ENCODE measurements around the gene TMEM39A. TPM values are rescaled to one million over a fixed set of nuclear protein-coding genes. Genes with fewer than 3 reads are reported as not detected.

The TMEM39A gene, protein sequence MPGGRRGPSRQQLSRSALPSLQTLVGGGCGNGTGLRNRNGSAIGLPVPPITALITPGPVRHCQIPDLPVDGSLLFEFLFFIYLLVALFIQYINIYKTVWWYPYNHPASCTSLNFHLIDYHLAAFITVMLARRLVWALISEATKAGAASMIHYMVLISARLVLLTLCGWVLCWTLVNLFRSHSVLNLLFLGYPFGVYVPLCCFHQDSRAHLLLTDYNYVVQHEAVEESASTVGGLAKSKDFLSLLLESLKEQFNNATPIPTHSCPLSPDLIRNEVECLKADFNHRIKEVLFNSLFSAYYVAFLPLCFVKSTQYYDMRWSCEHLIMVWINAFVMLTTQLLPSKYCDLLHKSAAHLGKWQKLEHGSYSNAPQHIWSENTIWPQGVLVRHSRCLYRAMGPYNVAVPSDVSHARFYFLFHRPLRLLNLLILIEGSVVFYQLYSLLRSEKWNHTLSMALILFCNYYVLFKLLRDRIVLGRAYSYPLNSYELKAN
- 35.9 and 50.5 TPM in 2 replicates for total RNA-seq

DNA sequence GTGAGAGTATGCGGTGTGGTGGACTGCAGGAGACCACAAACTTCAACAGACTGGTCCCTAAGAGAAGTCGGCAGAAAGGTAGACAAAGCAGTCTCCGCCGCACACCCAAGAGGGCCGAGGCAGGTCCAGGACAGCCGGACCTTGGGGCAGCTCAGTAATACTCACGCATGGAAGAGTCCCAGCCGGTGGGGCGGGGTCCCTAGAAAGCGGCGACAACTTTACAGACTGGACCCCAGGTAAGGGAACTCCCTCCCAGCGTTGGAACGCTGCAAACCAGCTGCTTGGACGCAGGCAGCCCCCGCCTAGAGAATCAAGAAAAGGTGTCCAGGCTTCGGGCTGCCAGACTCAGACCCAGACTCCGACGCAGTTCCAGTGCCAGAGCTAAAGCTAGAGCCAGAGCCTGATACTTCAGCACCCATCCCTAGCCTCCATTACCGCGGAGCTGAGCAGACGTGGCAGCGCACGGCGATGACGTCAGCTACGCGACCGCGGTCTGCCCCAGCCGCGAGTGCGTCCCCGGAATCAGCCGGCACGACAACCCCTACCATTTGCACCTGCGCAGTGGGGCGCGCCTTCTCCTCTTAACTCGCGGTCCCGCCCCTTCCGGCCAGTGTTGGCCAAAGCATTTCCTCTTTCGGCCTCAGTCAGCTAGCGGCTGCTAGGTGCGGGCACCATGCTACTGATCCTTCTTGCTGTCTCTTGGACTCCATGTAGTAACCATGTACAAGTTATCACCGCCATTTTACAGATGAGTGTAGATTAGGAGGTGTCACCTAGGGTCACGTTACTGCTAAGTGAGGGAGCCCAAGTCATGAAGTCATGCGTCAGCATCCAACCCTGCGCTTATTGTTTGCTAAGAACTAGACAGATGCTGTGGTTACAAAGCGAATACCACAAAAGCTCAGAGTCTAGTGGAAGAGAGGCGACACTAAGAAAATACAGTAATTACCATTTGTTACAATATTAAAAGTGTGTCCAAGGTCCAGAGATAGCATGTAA is at the start of gene TMEM39A:
TSS of gene TMEM39A (minus strand) at position 445 of the 999 bp plus-strand sequence. CDS start 1,541 bp downstream, outside the sequence.

DNA sequence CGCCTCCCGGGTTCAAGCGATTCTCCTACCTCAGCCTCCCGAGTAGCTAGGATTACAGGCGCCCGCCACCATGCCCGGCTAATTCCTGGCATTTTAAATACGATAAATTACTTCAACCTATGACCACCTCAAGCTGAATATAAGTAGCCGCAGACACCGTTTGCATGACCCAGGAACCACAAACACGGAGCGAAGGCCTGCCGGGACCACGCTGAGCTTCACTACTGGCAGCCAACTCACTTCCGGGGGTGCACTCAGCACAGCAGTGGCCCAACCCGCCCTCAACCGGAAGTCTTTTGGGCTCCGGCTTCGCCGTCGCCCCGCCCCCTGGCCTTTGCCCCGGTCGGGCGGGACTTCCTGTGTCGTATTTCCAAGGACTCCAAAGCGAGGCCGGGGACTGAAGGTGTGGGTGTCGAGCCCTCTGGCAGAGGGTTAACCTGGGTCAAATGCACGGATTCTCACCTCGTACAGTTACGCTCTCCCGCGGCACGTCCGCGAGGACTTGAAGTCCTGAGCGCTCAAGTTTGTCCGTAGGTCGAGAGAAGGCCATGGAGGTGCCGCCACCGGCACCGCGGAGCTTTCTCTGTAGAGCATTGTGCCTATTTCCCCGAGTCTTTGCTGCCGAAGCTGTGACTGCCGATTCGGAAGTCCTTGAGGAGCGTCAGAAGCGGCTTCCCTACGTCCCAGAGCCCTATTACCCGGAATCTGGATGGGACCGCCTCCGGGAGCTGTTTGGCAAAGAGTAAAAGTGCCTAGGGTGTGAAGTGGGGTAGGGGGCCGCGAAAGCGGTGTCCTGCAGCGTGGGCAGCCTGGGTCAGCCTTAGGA is 35.0 kb upstream of the TMEM39A start, which contains the start of gene TIMMDC1:
TSS of gene TIMMDC1 (plus strand) at position 362 of the 826 bp plus-strand sequence. CDS start at position 549, 187 bp downstream.

Other genes starting within 250 kb of the TMEM39A start
- gene B4GALT4, start 222.7 kb downstream of the TMEM39A start, total RNA-seq, result 17.7 and 31.4 TPM in 2 replicates
- gene ARHGAP31, start 169.2 kb downstream of the TMEM39A start, total RNA-seq, result 10.9 and 11.6 TPM in 2 replicates
- gene POGLUT1, start 5.3 kb upstream of the TMEM39A start, total RNA-seq, result 11.2 and 13.1 TPM in 2 replicates
- gene TIMMDC1, start 34.9 kb upstream of the TMEM39A start, total RNA-seq, result 46.9 and 47.5 TPM in 2 replicates
- gene CD80, start 96.0 kb upstream of the TMEM39A start, total RNA-seq, result under 0.01 TPM in 1 of 2 replicates, not detected in the other
- gene ADPRH, start 115.9 kb upstream of the TMEM39A start, total RNA-seq, result 0.34 and 2.0 TPM in 2 replicates
- not detected in 2 replicates for gene PLA1A, start 134.3 kb upstream of the TMEM39A start, total RNA-seq
- 0.09 and 0.12 TPM in 2 replicates for gene POPDC2, start 197.0 kb upstream of the TMEM39A start, total RNA-seq
- gene COX17, start 213.8 kb upstream of the TMEM39A start, total RNA-seq, result 4.3 and 11.7 TPM in 2 replicates
- 0.34 TPM in 1 of 2 replicates, not detected in the other for gene CFAP91, start 239.4 kb upstream of the TMEM39A start, total RNA-seq

Measured in pericardium fibroblast (primary cell).